ENCODE data around the gene TMEM170B.

DNA sequence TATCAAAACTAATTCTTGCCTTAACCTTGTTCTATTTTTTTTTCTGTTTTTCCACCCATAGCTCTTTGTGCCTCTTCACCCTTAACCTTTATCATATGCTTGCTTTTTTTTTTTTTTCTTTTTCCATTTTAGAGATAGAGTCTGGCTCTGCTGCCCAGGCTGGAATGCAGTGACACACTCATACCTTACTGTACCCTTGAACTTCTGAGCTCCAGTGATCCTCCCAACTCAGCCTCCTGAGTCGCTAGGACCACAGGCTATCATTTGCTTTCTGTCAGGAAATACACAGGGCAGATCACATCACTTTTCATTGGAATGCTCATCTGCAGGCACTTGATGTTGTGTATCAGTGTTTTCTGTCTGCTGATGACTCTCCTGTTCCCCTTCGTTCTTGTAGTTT lies 33.5 kb downstream of the TMEM170B start:
- TF ChIP-seq, protein P1, sequence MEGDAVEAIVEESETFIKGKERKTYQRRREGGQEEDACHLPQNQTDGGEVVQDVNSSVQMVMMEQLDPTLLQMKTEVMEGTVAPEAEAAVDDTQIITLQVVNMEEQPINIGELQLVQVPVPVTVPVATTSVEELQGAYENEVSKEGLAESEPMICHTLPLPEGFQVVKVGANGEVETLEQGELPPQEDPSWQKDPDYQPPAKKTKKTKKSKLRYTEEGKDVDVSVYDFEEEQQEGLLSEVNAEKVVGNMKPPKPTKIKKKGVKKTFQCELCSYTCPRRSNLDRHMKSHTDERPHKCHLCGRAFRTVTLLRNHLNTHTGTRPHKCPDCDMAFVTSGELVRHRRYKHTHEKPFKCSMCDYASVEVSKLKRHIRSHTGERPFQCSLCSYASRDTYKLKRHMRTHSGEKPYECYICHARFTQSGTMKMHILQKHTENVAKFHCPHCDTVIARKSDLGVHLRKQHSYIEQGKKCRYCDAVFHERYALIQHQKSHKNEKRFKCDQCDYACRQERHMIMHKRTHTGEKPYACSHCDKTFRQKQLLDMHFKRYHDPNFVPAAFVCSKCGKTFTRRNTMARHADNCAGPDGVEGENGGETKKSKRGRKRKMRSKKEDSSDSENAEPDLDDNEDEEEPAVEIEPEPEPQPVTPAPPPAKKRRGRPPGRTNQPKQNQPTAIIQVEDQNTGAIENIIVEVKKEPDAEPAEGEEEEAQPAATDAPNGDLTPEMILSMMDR (IDR thresholded peaks at IDR 0.05; ENCODE audit: low read length) = no peak
- TF ChIP-seq EZH2 (optimal IDR thresholded peaks at IDR 0.05; ENCODE audit: low read depth, low read length) = no peak
- no peak for TF ChIP-seq EZH2phosphoT487 (IDR thresholded peaks at IDR 0.05; ENCODE audit: low read length)
